Measurements from ENCODE around the gene GLI2. TPM values are rescaled to one million over a fixed set of nuclear protein-coding genes. Genes with fewer than 3 reads are reported as not detected.

GLI2 gene
- total RNA-seq, 2 experiments from 2014 or later = not detected

DNA sequence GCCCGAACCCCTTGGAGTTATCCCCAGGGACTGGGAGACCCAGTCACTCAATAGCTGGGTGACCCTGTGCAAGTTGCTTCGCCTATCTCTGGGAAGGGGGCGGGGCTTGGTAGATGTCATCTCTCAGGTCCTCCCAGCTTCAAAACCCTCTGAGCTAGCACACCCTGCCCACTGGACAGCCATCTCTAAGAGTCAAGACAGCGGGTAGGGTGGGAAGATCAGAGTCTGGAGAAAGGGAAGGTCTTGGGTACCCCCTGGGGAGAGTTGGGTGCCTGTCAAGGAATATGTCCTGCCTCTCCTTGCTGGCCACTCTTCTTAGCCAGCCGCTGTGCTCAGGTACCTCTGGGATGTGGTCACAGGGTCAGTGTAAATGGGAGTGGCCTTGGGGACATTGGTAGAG, 8.0 kb downstream of the GLI2 start:
- intact Hi-C loops (cut with micrococcal nuclease) = no loop called here
- Mint-ChIP-seq H3K27me3 (peaks cover 40% of the 10 kb centered on the region), H3K9me3 (no peaks in the 10 kb centered on the region), H3K4me3 (no peak overlapping the region), H3K36me3 (ENCODE audit: low read depth) (no peaks in the 10 kb centered on the region), H3K27ac (no peak overlapping the region), H3K4me1 (ENCODE audit: low read depth) (no peaks in the 10 kb centered on the region)
- TF ChIP-seq, protein P1, sequence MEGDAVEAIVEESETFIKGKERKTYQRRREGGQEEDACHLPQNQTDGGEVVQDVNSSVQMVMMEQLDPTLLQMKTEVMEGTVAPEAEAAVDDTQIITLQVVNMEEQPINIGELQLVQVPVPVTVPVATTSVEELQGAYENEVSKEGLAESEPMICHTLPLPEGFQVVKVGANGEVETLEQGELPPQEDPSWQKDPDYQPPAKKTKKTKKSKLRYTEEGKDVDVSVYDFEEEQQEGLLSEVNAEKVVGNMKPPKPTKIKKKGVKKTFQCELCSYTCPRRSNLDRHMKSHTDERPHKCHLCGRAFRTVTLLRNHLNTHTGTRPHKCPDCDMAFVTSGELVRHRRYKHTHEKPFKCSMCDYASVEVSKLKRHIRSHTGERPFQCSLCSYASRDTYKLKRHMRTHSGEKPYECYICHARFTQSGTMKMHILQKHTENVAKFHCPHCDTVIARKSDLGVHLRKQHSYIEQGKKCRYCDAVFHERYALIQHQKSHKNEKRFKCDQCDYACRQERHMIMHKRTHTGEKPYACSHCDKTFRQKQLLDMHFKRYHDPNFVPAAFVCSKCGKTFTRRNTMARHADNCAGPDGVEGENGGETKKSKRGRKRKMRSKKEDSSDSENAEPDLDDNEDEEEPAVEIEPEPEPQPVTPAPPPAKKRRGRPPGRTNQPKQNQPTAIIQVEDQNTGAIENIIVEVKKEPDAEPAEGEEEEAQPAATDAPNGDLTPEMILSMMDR (IDR thresholded peaks at IDR 0.05) = no peak
- CTCF ChIA-PET = no interaction called here
- POLR2A ChIA-PET = no interaction called here
- ATAC-seq (no peak), DNase-seq (no peak)

GRCh38 chr2:120744817-120745216, 9.1 kb downstream of the GLI2 start:
- no peak overlapping the region for H3K4me3 Mint-ChIP-seq
- intact Hi-C loops (cut with micrococcal nuclease) = no loop called here
- H3K4me1 Mint-ChIP-seq (ENCODE audit: low read depth) = no peaks in the 10 kb centered on the region
- no peak for ATAC-seq
- no peaks in the 10 kb centered on the region for H3K36me3 Mint-ChIP-seq (ENCODE audit: low read depth)
- CTCF ChIA-PET = interaction anchor here (1.2 kb wide), 1 partner anchor 69 kb away, joined by 3 read pairs; no protein-coding TSS in a partner anchor
- H3K27me3 Mint-ChIP-seq = peaks cover 29% of the 10 kb centered on the region
- POLR2A ChIA-PET = no interaction called here
- H3K9me3 Mint-ChIP-seq = no peaks in the 10 kb centered on the region
- TF ChIP-seq, protein P1 (IDR thresholded peaks at IDR 0.05) = no peak
- no peak overlapping the region for H3K27ac Mint-ChIP-seq
- DNase-seq = no peak

DNA sequence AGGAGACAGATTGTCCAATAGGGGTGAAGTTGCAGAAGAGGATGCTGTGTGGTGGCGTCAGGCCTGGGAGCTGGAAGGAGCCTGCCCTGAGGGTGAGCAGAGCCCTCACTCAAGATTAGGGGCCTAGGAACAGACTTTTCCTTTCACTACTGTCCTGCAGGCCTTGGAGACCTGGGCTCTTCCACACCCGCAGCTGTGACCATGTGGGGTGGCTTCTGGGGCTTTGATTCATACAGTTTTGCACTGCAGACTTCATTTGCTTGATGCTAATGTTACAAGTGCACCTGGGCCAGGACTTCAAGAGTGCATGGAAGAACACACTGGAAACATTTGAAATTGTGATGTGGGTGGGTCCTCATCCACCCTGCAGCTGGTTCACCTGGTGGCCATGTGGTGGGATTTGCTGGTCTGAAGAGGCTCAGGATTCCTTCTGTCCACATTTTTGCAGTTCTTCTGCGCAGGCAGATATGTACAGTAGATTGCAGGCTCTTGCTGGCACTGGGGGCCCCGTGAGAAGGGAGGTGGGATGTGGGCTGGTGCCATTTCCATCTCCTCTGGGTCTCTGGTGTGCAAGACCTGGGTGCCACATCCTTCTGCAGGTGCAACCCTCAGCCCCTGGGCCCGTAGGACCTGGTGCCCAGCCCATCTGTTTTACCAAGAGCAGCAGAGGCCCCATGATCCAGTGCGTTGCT, 9.9 kb downstream of the GLI2 start:
- intact Hi-C loops (cut with micrococcal nuclease) = no loop called here
- Mint-ChIP-seq H3K27me3 (peaks cover 25% of the 10 kb centered on the region), H3K9me3 (no peaks in the 10 kb centered on the region), H3K27ac (no peak overlapping the region), H3K4me1 (ENCODE audit: low read depth) (no peaks in the 10 kb centered on the region), H3K4me3 (no peak overlapping the region), H3K36me3 (ENCODE audit: low read depth) (no peaks in the 10 kb centered on the region)
- TF ChIP-seq, protein P1 (IDR thresholded peaks at IDR 0.05) = no peak
- ATAC-seq (no peak), DNase-seq (no peak)
- CTCF ChIA-PET = interaction anchor here (1.2 kb wide), 1 partner anchor 69 kb away, joined by 3 read pairs; no protein-coding TSS in a partner anchor
- POLR2A ChIA-PET = no interaction called here

DNA sequence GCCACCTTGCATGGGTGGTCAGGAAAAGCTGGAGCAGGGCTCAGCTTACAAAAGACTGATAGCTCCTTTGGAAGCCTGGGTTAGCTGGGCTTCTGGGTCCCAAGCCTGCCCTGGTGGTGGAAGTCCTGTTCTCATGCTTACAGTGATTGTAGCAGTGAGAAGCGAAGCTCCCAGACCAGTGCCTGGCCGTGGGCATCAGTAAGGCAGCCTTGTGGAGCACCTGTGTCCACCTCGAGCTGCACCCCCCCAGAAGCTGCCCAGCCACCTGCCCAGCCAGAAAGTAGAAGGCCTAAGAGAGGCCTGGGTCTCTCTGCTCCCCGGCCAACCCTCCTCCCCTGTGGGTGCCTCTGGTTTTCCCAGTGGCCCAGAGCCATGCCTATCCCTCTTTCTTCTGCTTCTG, 10.5 kb downstream of the GLI2 start:
- no peak overlapping the region for H3K4me3 Mint-ChIP-seq
- ChIA-PET CTCF (interaction anchor here (1.3 kb wide), 1 partner anchor 9 kb away, joined by 4 read pairs; no protein-coding TSS in a partner anchor), POLR2A (no interaction called here)
- H3K4me1 Mint-ChIP-seq (ENCODE audit: low read depth) = no peaks in the 10 kb centered on the region
- DNase-seq = no peak
- TF ChIP-seq, protein P1 (IDR thresholded peaks at IDR 0.05) = no peak
- intact Hi-C loops (cut with micrococcal nuclease) = no loop called here
- H3K27me3 Mint-ChIP-seq = peaks cover 21% of the 10 kb centered on the region
- H3K27ac Mint-ChIP-seq = no peak overlapping the region
- H3K36me3 Mint-ChIP-seq (ENCODE audit: low read depth) = no peaks in the 10 kb centered on the region
- no peaks in the 10 kb centered on the region for H3K9me3 Mint-ChIP-seq
- no peak for ATAC-seq

- no peaks in the 10 kb centered on the region for H3K4me1 Mint-ChIP-seq (ENCODE audit: low read depth)
- ATAC-seq = no peak
Observed at GRCh38 chr2:120747281-120747680, 11.6 kb downstream of the GLI2 start.

More at GRCh38 chr2:120747281-120747680, 11.6 kb downstream of the GLI2 start:
- no peak for DNase-seq
- no peak overlapping the region for H3K27ac Mint-ChIP-seq
- H3K4me3 Mint-ChIP-seq = no peak overlapping the region
- CTCF ChIA-PET = interaction anchor here (1.3 kb wide), 1 partner anchor 10 kb away, joined by 4 read pairs; no protein-coding TSS in a partner anchor
- POLR2A ChIA-PET = no interaction called here
- TF ChIP-seq, protein P1 (IDR thresholded peaks at IDR 0.05) = no peak
- H3K36me3 Mint-ChIP-seq (ENCODE audit: low read depth) = no peaks in the 10 kb centered on the region
- H3K9me3 Mint-ChIP-seq = no peaks in the 10 kb centered on the region
- intact Hi-C loops (cut with micrococcal nuclease) = no loop called here
- H3K27me3 Mint-ChIP-seq = peaks cover 14% of the 10 kb centered on the region
